Jurkat, Clone E6-1 (cell line): ENCODE data around the gene AHCYL2.
"Not testable (repeated sequence)": the region's sequence is repeated elsewhere in the genome, so short reads cannot be mapped to it uniquely, and the experiment has no call there.

ENCODE experiments used
- DNase-seq: peaks from one replicate; pipeline ENCODE4 v3.0.0-alpha.2; 2011; ENCODE audit warnings: low read depth, low spot score
- H3K4me3 ChIP-seq: 2 replicates; pipeline ENCODE4 v1.5.1; 2011; ENCODE audit warnings: mild to moderate bottlenecking, low read length, control low read depth, moderate library complexity

AHCYL2 gene

DNA sequence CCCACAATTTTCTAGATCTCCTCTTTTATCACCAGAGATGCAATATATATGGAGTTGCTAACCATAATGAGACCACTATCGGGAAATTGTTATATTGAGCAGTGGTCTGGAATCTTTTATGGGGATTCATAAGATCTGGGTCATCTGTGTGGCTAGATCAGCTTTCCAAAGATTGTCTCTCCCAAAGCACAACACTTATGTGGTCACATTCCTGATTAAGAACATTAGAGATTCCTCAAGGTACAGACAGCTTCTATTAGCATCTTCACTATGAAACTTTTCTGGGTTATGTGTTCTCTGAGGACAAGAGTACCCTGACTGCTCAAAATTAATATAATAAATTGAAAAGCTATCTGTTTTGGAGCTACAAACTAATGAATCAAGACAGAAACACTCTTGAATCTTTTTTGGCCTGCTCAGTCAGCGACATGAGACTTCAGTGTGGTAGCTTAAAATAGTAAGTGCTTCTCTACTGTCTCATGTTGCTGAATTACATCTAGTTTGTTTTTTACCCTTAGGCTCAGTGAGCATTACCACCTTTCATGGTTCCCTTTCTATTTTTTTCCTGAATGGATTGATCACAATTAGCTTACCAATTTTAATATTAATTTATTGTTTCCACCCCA, 166.8 kb downstream of the AHCYL2 start:
- H3K4me3 ChIP-seq: no peak overlapping the region
- no peak for DNase-seq

DNA sequence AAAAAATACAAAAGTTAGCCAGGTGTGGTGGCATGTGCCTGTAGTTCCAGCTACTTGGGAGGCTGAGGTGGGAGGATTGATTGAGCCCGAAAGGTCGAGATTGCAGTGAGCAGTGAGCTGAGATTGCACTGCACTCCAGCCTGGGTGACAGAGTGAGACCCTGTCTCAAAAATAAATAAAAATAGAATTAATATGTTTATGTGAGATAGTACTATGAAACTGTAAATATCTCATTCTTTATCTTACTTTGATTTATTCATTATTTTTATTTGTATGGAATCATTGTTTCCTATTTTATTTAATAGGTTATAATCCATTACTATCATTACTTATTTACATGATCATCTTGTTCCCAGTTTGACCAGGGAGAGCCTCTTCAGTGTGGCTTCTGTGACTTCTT, 168.4 kb downstream of the AHCYL2 start:
- no peak overlapping the region for H3K4me3 ChIP-seq
- no peak for DNase-seq

DNA sequence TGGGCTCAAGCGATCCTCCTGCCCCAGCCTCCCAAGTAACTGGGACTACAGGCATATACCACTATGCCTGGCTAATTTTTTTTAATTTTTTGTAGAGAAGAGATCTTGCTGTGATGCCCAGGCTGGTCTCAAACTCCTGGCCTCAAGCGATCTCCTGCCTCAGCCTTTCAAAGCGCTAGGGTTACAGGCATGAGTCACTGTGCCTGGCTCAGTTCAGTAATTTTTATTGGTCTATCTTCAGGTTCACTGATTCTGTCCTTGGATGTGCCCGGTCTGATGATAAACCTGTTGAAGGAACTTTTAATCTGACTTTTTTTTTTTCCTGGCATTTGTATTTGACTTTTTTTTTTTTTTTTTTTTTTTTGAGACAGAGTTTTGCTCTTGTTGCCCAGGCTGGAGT, 169.3 kb downstream of the AHCYL2 start:
- no peak overlapping the region for H3K4me3 ChIP-seq
- DNase-seq: no peak

DNA sequence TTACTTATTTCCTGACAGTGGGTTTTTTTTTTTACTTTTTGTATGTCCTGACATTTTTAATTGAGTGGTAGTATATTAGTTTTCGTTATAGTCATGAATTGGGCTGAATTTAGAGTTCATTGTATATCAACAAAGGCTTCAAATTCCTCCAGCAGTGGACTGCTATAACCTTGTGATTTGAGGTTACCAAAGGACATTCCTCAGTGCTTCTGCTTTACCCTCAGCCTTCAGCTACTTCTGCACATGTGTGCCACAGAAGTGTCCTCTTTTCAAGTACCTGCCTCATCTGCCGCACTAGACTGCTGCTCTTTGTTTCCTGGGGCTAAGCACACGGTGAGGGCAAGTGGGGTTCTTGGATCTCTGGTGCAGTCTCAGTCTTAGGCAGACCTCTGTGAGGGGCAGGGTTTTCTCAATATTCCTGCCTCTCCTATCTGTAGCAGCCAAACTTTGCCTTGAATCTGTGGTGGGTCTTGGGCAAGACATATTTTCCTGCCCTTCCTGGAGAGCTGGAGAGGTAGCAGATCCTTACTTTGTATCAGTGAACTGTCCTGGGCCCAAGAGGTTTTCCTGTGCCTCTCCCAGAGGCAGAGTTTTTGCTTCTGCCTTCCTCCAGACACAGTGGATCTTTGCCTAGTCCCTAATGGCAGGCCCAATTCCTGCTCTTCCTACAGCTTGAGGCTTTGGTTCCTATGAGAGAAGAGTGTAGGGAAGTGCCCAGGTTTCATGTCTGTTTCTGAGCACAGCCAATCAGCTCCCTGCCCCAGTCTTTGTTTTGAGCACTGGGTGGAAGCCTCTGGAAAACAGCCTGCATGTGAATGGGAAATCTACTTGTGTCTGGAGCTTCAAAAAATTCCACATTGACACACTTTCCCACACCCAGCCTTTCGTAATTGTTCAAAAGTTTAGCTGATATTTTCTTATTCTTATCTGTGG, 170.4 kb downstream of the AHCYL2 start:
- no peak for DNase-seq
- no peak overlapping the region for H3K4me3 ChIP-seq

DNA sequence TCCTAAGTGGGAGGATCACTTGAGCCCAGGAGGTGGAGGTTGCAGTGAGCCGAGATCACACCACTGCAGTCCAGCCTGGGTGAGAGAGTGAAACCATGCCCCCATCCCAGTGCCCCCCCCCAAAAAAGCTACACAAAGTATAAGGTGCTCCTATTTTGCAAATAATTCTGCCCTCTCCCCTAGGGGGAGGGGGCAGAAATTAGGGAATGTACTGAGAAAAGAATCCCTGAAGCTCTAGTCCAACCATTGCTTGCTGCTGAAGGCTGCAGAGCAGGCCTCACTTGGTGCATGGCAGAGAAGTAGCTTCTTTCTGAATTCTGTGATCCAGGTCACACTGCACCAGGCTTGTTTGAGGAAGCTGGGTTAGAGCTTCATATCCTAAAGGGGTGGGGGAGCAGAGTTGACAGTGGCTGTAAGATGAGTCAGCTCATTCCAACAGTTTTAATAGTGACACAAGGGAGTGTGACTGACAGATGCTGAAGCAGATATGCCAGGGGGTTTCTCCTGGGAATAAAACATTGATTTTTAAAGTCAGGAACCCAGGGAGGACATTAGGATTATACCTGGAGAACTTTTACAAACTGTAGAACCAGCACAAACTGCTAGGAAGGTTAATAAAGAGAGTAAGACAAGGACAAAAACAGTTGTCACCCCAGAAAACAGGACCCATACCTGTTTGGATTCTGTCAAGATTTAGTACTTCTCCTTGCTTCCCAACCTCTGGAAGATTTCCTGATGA, 176.6 kb downstream of the AHCYL2 start:
- no peak for DNase-seq
- H3K4me3 ChIP-seq: no peak overlapping the region

DNA sequence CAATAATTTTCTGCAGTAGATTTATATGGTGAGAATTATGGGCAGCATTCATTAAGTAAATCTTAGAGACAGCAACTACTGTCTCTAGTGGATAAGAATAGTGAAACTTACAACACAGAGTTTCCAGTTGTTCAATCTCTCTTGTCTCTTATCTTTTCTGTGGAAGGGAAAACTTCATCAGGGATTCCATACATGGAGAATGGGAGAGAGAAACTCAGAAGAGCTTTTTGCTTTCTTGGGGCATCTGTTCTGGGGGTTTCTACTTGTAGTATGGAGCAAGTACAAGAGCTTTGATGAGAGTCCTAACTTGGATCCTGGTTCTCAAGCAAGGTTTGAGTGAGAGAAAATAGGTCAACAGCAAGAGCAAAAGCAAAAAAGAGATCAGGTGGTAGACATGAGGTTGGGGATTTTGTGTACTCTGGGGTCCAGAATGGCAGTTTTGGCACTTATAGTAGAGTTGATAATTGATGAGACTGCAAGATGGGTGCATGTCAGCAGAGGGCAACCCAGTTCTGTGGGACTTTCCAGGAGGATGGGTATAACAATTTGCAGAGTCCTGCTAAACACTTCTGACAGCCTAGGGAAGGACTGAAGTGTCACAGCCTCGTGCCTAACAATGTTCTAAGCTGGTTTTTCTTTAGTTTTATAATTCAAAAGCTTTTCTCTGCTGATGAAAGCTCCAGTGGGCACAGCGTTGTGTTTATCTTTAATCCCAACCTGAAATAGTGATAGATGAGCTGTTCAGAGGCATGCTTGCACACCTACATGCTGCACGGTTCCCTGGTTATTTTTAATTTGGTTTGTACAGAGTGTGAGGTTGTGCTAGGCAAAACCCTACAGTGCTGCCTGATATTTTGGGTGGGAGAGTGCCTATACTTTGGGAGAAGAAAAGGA, 177.4 kb downstream of the AHCYL2 start:
- DNase-seq: no peak
- H3K4me3 ChIP-seq: no peak overlapping the region

DNA sequence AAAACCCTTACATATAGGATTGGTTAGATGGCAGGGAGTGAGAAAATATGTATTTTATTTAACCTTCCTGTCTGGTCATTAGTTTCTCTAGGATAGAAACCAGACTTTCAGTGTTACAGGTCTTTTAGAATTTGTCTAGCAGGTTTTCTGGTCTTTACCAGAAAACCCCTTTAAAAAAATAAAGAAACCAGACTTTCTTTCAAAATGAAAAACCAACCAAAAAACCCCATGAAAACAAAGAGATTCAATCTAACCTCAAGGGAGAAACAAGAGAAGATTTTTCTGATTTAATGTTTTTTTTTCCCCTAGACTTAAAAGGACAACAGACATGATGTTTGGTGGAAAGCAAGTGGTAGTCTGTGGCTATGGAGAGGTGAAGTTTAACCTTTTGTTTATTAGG, 180.7 kb downstream of the AHCYL2 start:
- DNase-seq: no peak
- no peak overlapping the region for H3K4me3 ChIP-seq

DNA sequence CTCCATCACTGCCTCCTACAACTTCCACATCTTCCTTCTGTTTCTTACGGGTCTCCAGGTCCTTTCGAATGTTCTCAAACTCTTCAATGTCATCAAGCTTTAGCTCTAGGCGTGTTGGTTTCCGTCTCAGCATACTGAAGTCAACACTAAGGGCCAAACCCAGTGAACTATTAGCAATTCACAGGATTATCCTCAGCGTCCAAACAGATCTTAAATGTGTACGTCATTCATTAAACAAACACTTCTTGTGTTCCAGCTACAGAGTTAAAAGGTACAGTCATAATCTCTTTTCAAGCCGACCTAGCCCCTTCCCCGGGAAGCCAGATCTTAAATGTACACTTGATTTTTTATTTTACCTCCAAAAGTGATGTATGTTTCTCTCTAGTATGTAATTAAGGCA, 185.4 kb downstream of the AHCYL2 start:
- not testable (repeated sequence) for DNase-seq, H3K4me3 ChIP-seq

DNA sequence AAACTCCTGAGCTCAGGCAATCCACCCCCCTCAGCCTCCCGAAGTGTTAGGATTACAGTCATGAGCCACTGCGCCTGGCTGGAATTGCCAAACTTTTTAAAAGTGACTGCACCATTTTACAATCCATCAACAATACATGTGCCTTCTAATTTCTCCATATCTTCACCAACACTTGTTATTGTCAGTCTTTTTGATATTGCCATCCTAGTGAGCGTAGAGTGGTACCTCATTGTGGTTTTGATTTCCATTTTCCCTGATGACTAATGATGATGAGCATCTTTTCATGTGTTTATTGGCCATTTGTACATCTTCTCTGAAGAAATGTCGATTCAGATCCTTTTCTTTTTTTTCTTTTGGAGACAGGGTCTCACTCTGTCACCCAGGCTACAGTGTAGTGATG, 187.7 kb downstream of the AHCYL2 start:
- no peak for DNase-seq
- H3K4me3 ChIP-seq: no peak overlapping the region

DNA sequence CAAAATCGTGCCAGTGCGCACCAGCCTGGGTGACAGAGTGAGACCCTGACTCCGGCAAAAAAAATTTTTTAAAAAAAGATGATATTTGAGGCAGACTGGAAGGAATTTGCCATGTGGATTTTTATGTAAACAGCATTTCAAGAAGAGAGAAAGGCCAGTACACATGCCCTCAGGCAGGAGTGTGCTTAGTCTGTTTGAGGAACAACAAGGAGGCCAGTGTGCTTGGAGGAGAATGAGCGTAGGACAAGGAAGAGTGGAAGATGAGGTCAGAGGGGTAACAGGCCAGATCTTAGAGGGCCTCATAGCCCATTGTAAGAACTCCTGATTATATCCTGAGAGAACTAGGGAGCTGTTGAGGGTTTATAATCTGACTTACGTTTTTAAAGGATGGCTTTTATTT, 192.2 kb downstream of the AHCYL2 start:
- no peak for DNase-seq
- H3K4me3 ChIP-seq: no peak overlapping the region

DNA sequence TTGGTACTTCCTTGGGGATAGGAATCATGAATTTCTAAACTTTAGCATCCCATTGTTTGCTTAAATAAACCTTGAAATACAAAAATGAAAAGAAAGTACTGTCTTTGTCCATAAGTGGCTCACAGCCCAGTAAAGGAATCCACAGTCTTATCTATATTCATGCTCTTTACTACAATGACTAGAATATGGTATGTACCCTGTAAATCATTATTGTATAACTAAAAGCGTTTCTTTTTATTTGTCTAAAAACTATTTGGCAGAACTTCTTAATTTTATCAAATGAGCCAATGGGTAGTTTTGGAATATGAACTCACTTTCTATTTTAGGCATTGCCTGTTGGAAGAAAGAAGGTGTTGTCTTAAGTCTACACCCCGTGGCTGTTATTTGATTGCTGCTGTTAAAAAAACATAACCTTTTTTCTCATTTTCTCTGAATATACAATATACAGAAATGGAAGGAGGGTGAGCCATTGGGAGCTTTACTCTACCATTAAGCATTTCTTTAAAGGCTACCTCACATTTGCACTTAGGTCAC, 197.0 kb downstream of the AHCYL2 start:
- no peak for DNase-seq
- H3K4me3 ChIP-seq: no peak overlapping the region

DNA sequence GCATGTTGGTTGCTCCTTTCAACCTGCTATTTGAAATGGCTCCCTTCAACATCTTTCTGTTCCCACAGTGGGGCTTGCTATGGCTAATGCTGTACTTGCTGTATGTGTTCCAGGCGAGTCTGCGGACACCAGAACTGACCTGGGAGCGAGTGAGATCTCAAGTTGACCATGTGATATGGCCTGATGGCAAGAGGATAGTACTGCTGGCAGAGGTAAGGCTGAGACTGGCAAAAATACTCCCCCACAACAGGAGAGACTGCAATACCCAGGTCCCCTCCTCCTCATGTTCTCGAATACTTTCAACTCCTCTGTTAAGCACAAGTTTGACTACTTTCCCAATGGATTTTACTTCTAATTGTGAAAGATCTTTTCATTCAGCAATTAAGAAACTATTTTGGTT, 197.9 kb downstream of the AHCYL2 start:
- no peak overlapping the region for H3K4me3 ChIP-seq
- DNase-seq: no peak

DNA sequence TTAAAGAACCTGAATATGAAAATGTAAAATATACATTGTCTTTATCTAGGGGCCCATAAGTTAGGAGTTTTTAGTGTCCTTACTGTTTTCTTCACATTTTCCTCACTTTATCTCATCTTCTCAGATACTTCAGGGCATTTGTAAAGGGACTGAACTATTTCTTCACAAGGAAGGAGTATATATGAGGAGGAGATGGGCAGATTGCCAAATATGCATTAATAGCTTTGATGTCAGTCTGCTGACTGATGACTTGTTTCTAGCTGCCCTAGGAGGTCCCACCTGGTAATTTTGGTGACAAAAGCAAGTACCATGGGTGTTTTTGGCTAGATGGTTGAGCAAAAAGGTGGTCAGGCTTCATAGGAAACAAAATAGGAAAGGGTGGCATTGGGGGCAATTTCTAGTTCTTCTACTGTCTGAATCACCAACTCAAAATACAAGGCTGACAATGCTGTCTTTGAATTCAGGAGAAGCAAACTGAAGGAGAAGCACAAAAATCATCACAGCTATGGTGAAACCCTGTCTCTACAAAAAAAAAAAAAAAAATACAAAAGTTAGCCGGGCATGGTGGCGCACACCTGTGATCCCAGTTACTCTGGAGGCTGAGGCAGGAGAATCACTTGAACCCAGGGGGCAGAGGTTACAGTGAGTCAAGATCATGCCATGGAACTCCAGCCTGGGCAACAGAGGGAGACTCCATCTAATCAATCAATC, 199.0 kb downstream of the AHCYL2 start:
- no peak for DNase-seq
- H3K4me3 ChIP-seq: no peak overlapping the region

DNA sequence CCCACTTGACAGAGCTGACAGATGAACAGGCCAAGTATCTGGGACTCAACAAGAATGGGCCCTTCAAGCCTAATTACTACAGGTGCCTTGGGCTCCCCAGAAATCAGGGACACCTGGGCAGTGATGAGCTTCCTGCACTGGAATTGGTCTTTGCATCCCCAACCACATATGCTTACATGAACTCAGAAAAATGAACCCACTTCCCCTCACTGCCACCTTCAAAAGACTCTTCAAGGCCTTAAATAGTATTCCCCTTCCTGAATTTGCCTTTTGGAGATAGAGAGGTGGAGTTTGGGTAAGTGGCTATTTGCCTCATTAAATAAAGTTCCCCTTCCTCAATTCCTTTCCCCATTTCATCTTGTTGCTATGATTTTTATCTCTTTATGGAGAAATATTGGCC, 201.7 kb downstream of the AHCYL2 start:
- DNase-seq: peak; percentile 53
- H3K4me3 ChIP-seq: no peak overlapping the region

DNA sequence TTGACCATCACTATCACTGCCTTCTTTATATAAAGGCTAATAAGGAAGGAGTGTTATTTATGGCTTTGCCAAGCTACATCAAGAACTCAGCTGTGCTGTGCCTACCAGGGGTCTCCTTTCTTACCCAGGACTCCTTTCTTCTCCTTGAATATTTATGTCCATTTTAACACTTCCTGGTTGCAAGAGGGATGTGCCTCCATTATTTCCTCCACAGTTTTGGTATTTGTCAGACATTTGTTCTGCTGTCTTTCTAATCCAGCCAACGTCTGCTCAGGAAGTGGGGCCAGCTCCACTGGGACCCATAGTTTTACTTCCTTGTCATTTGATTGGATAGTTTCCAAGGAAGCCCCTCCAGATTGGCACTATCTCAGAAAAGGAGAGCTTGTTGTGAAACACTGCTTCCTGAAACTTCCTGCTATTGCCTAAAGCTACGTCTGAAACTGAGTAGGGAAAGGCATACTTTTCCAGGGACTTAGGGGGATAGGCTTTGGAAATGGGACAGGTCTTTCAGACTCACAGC, 202.8 kb downstream of the AHCYL2 start:
- DNase-seq: no peak
- H3K4me3 ChIP-seq: no peak overlapping the region

DNA sequence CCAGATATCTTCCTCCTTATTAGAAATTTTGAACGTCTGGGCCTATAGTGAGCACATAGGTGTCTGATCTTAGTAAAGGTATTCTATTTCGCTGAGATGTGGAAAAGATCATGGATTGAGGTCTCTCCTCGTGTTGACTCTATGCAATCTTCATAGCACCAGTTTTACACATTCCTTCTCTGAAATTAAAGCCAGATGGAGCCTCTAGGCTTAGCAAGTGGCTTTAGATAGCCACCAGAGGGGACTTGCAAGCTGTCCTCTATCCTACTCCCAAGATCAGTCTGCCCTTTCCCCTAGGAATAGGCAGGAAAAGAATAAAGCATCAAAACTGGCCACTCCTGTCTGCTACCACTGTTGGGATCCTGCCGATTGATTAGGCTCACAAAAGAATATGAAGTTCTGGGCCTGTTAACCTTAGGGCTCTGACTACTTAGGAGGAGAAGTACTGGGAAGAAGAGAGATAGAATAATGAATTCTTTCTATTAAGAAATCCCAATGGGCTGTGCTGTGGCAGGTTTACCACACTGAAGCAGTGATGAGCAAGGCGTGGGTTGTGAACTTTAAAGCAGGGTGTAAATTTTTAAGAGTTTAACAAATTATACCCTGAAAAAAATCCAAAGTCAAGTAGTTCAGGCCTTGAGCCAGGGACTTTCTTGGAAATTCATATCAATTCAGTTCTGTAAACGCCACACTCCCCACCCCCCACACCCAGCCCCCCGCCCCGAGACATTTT, 207.2 kb downstream of the AHCYL2 start:
- DNase-seq: no peak
- no peak overlapping the region for H3K4me3 ChIP-seq

DNA sequence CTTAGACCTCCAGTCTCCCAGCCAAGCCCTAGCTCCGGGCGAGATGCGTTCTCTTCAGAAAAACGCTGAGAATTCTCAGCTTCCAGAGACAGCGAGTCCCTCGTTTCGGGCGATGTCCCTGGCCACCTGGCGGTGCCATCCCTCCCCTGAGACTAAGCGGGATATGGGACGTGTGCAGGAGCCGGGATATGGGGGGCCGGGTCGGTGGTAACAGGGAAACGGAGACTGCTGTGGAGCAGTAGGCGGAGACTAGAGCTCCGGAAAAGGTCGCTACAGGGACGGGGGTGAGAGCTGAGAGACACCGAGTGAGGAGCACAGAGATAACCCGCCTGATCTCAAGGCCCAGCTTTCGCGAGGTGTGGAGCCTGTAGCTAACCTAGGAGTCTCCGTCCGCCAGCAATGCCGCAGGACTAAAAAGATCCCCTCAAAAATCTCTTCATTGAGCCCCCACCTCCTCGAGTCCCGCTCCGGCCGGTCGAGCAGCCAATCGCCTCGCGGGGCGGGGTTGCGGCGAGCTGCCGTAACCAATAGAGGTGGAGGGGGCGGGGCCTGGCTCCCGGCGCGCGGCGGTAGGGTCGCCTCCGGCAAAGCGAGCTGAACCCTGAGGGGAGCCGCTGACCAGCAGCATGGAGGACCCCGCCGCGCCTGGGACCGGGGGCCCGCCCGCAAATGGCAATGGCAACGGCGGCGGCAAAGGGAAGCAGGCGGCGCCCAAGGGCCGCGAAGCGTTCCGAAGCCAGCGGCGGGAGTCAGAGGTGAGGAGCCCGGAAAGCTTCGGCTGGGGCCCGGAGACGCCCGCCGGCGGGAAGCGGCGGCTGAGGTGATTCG, 209.2 kb downstream of the AHCYL2 start, which contains the start of gene STRIP2:
TSS of gene STRIP2 (plus strand) at position 586 of the 828 bp plus-strand sequence. CDS start at position 627, 41 bp downstream.
- DNase-seq: peak; percentile 69
- peak within 1 kb of the TSS; percentile 79 for H3K4me3 ChIP-seq
